Osteoblast (primary cell): Measurements from ENCODE around the gene LGALS8. TPM values are rescaled to one million over a fixed set of nuclear protein-coding genes. Genes with fewer than 3 reads are reported as not detected.
A peak's percentile ranks its signal among the peaks of the same experiment; 100 is the strongest.

Experiments
- DNase-seq: peaks from one replicate; pipeline ENCODE4 v3.0.0; 2011; ENCODE audit warnings: low spot score, mixed read lengths; ENCODE audit not compliant: insufficient read length; ENCODE audit errors: missing footprints
- H2AFZ ChIP-seq: 2 replicates; pipeline ENCODE4 v1.6.0; 2011; ENCODE audit warnings: mild to moderate bottlenecking, low read length
- H3K27ac ChIP-seq: 2 replicates; pipeline ENCODE4 v1.5.1; 2011; ENCODE audit warnings: mild to moderate bottlenecking, low read depth, low read length, moderate library complexity
- H3K27me3 ChIP-seq: 2 replicates; pipeline ENCODE4 v1.6.0; 2012; ENCODE audit warnings: mild to moderate bottlenecking, control low read depth, inconsistent platforms, low read length, moderate library complexity; ENCODE audit not compliant: insufficient read depth
- H3K36me3 ChIP-seq: 2 replicates; pipeline ENCODE4 v1.5.1; 2011; ENCODE audit warnings: mild to moderate bottlenecking, low read length, control low read depth, moderate library complexity; ENCODE audit not compliant: insufficient read depth
- H3K4me1 ChIP-seq: 2 replicates; pipeline ENCODE4 v1.5.1; 2011; ENCODE audit warnings: mild to moderate bottlenecking, low read length, control low read depth, moderate library complexity; ENCODE audit not compliant: insufficient read depth
- H3K4me2 ChIP-seq: 2 replicates; pipeline ENCODE4 v1.6.0; 2011; ENCODE audit warnings: mild to moderate bottlenecking, low read length; ENCODE audit not compliant: insufficient read depth
- H3K4me3 ChIP-seq: fragments of 200-600 bp; sonication (generic); 3 replicates; pipeline ENCODE4 v1.5.1; 2012; ENCODE audit warnings: mild to moderate bottlenecking, low read length, inconsistent platforms; ENCODE audit not compliant: insufficient read depth
- H3K79me2 ChIP-seq: 2 replicates; pipeline ENCODE4 v1.6.0; 2012; ENCODE audit warnings: mild to moderate bottlenecking, low read length, control low read depth, inconsistent platforms; ENCODE audit not compliant: insufficient read depth
- H3K9me3 ChIP-seq: 2 replicates; pipeline ENCODE4 v1.5.1; 2011; ENCODE audit warnings: low read depth, low read length, control low read depth
- H4K20me1 ChIP-seq: 2 replicates; pipeline ENCODE4 v1.6.0; 2012; ENCODE audit warnings: mild to moderate bottlenecking, low read length, control low read depth; ENCODE audit not compliant: insufficient read depth
- total RNA-seq: library from RNA; depleted of rRNA; stranded (reverse); fragments of >200 nt; gene quantifications from 2 replicates; pipeline ENCODE4 v1.2.3, GENCODE V29; 2012
- TF ChIP-seq, protein P1 (sequence below): IDR thresholded peaks from 2 replicates; pipeline ENCODE4 v1.5.1; 2011; ENCODE audit warnings: mild to moderate bottlenecking, low read depth, low read length, moderate library complexity; ENCODE audit errors: extremely low read depth

LGALS8 gene
- total RNA-seq, 1 donor: 79.6 TPM

DNA sequence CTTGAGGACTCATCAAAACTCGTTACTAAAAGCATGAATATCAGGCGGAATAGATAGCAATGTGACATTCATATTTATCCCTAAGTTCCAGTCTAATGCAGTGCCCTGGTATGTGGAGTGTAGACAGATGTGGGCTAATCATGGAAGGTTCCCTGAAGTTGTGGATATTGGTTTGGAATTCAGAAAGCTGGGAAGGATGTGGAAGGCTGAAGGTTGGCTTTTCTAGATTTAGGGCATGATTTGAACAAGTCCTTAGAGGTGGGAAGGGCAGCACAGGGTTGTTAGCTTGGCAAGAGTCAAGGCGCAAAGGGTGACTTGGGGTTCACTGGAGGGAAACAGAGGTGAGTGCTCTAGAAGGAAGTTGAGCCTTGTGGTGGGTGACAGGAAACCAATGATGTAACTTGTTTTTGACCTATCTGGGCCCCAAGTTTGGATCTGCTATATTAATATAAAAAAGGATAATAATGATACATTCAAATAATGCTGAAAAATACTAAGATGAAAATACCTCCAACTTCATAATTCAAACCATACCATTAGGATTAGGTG lies 21.9 kb downstream of the LGALS8 start:
- Histone ChIP-seq H3K36me3 (peaks cover 80% of the 10 kb centered on the region), H3K79me2 (no peaks in the 10 kb centered on the region), H4K20me1 (no peaks in the 10 kb centered on the region), H3K4me3 (no peak overlapping the region), H3K27me3 (no peaks in the 10 kb centered on the region), H3K27ac (no peak overlapping the region), H3K4me1 (no peaks in the 10 kb centered on the region), H2AFZ (no peak overlapping the region), H3K4me2 (no peak overlapping the region), H3K9me3 (no peaks in the 10 kb centered on the region)
- peak; percentile 4 for DNase-seq
- TF ChIP-seq, protein P1, sequence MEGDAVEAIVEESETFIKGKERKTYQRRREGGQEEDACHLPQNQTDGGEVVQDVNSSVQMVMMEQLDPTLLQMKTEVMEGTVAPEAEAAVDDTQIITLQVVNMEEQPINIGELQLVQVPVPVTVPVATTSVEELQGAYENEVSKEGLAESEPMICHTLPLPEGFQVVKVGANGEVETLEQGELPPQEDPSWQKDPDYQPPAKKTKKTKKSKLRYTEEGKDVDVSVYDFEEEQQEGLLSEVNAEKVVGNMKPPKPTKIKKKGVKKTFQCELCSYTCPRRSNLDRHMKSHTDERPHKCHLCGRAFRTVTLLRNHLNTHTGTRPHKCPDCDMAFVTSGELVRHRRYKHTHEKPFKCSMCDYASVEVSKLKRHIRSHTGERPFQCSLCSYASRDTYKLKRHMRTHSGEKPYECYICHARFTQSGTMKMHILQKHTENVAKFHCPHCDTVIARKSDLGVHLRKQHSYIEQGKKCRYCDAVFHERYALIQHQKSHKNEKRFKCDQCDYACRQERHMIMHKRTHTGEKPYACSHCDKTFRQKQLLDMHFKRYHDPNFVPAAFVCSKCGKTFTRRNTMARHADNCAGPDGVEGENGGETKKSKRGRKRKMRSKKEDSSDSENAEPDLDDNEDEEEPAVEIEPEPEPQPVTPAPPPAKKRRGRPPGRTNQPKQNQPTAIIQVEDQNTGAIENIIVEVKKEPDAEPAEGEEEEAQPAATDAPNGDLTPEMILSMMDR: no peak

DNA sequence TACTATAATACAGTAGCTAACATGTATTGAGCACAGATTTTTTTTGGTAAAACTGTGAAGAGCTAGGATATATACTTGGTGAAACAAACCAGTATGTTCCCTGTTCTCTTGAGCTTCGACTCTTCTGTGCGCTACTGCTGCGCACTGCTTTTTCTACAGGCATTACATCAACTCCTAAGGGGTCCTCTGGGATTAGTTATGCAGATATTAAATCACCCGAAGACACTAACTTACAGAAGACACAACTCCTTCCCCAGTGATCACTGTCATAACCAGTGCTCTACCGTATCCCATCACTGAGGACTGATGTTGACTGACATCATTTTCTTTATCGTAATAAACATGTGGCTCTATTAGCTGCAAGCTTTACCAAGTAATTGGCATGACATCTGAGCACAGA lies 24.7 kb downstream of the LGALS8 start:
- Histone ChIP-seq H2AFZ (no peak overlapping the region), H3K36me3 (peaks cover 84% of the 10 kb centered on the region), H3K9me3 (no peaks in the 10 kb centered on the region), H3K4me1 (no peaks in the 10 kb centered on the region), H3K4me2 (no peak overlapping the region), H3K79me2 (no peaks in the 10 kb centered on the region), H3K27me3 (no peaks in the 10 kb centered on the region), H3K27ac (no peak overlapping the region), H3K4me3 (no peak overlapping the region), H4K20me1 (no peaks in the 10 kb centered on the region)
- no peak for DNase-seq
- TF ChIP-seq, protein P1: no peak

DNA sequence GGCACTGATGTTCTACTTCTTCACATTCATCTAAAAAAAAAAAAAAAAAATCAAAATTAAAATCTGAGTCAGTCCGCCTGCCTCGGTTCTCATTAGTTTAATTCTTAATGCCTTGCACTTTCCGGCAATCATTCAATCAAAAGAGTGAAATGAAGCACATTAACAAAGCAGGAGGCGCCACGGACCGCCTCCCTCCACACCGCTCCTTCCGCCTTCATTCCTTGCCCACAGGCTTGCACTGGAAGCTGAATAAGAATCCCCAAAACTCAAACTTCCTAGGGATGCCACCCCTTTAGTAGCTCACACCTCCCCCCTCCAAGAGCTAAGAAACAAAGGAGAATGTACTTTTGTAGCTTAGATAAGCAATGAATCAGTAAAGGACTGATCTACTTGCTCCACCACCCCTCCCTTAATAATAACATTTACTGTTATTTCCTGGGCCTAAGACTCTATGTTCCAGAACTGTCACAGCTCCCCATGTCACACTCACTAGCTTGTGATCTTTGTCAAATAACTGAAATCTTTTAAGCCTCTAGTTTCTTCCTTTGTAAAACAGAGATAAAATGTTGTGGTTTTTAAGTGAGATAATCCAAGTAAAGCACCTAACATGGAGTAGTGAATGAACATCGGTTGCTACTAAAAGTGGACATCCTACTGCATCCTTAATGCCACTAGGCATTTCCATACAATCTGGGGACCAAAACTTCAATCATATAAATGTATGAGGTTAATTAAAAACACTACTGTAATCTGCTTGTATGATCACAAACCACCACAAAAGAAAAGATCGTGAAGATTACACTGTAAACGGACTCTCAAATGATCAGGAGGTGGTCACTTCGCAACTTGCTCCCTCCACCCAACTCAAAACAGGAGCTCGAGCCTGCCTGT lies 27.4 kb downstream of the LGALS8 start:
- no peaks in the 10 kb centered on the region for H4K20me1 ChIP-seq
- no peak overlapping the region for H3K4me3 ChIP-seq
- no peak overlapping the region for H2AFZ ChIP-seq
- no peak overlapping the region for H3K27ac ChIP-seq
- H3K9me3 ChIP-seq: no peaks in the 10 kb centered on the region
- H3K4me1 ChIP-seq: no peaks in the 10 kb centered on the region
- no peak for DNase-seq
- H3K79me2 ChIP-seq: no peaks in the 10 kb centered on the region
- no peak overlapping the region for H3K4me2 ChIP-seq
- H3K36me3 ChIP-seq: peaks cover 83% of the 10 kb centered on the region
- TF ChIP-seq, protein P1: no peak
- no peaks in the 10 kb centered on the region for H3K27me3 ChIP-seq

DNA sequence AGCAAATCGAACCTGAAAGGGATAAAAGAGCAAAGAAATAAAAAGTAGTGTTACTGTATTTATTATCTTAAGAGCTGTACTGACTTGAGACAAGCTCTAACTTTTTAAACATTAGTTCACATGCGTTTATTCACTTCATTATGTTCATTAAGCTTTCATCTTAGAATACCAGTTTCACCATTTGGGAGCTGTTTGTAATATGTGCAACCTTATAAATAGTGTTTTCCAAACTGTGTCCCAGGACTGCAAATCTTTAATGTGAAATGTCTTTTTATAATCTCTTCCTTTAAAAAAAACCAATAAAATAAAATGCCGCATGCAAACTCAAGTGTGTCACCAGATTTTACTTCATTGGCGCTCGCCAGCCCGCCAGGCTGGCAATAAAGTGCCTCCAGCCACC lies 28.3 kb downstream of the LGALS8 start:
- no peaks in the 10 kb centered on the region for H3K79me2 ChIP-seq
- TF ChIP-seq, protein P1: no peak
- no peak for DNase-seq
- peaks cover 88% of the 10 kb centered on the region for H3K36me3 ChIP-seq
- H3K27me3 ChIP-seq: no peaks in the 10 kb centered on the region
- H4K20me1 ChIP-seq: no peaks in the 10 kb centered on the region
- H3K4me1 ChIP-seq: no peaks in the 10 kb centered on the region
- H2AFZ ChIP-seq: no peak overlapping the region
- H3K9me3 ChIP-seq: no peaks in the 10 kb centered on the region
- H3K4me3 ChIP-seq: no peak overlapping the region
- H3K4me2 ChIP-seq: no peak overlapping the region
- no peak overlapping the region for H3K27ac ChIP-seq
